ENCODE results near the gene PDXK. TPM values are rescaled to one million over a fixed set of nuclear protein-coding genes. Genes with fewer than 3 reads are reported as not detected.

The PDXK gene
- polyA plus RNA-seq, 1 of the 3 experiments (the other 2 are of a cell fraction): 85.7 TPM

GRCh38 chr21:43809853-43810504, 91.0 kb downstream of the PDXK start:
- Histone ChIP-seq H3K27ac (ENCODE audit: low read depth in 2 of 2, low read length in 1 of 2) (no peak overlapping the region), H3K4me2 (no peak overlapping the region), H3K4me3 (ENCODE audit: low read depth in 2 of 2, low read length in 1 of 2) (no peak overlapping the region), H3K9ac (no peak overlapping the region), H3K27me3 (ENCODE audit: insufficient read depth) (no peaks in the 10 kb centered on the region), H3K79me2 (ENCODE audit: insufficient read depth) (no peaks in the 10 kb centered on the region), H3K9me3 (no peaks in the 10 kb centered on the region), H2AFZ (ENCODE audit: low read depth) (no peak overlapping the region), H3K9me2 (no peaks in the 10 kb centered on the region), H4K20me1 (ENCODE audit: insufficient read depth) (no peaks in the 10 kb centered on the region), H3K36me3 (replicated peaks in 1 of 2; ENCODE audit: control insufficient read depth in 1 of 2, insufficient read depth in 2 of 2, low read length in 1 of 2) (no peaks in the 10 kb centered on the region), H3K4me1 (ENCODE audit: control insufficient read depth in 1 of 2, insufficient read depth in 2 of 2, low read depth in 1 of 2, low read length in 1 of 2) (peaks cover 0 to 6% of the 10 kb centered on the region in 2 experiments; a peak in 1 of 4 replicates), H3F3A (replicated peaks; ENCODE audit: insufficient read depth) (no peaks in the 10 kb centered on the region)
- no peak for DNase-seq
- CTCF ChIA-PET: interaction anchor here (0.5 to 2.0 kb wide), 28 partner anchors 9 to 494 kb away, joined by 3 to 8 read pairs (median 4); partner anchors contain the start of gene RRP1
- TF ChIP-seq RCOR1 (IDR thresholded peaks at IDR 0.05; ENCODE audit: low read length): no peak
- no peak for TF ChIP-seq YY1 (IDR thresholded peaks at IDR 0.05; ENCODE audit: low read depth)
- TF ChIP-seq TAF1 (IDR thresholded peaks at IDR 0.05; ENCODE audit: borderline replicate concordance, low read depth, low read length): no peak
- no peak for TF ChIP-seq IRF3 (IDR thresholded peaks at IDR 0.05; ENCODE audit: low read depth, low read length)
- WGBS (ENCODE audit: low lambda C conversion rate): 73% methylated on average over 24 of the region's 26 CpGs
- POLR2A ChIA-PET: no interaction called here

- 18% methylated on average over 15 of the region's 23 CpGs for WGBS (ENCODE audit: low lambda C conversion rate)
- no peak overlapping the region for H2AFZ ChIP-seq (ENCODE audit: low read depth)
- H4K20me1 ChIP-seq (ENCODE audit: insufficient read depth): no peaks in the 10 kb centered on the region
- DNase-seq: peak; percentile 96
- H3K4me1 ChIP-seq (ENCODE audit: control insufficient read depth in 1 of 2, insufficient read depth in 2 of 2, low read depth in 1 of 2, low read length in 1 of 2): peaks cover 0 to 6% of the 10 kb centered on the region in 2 experiments; a peak in 1 of 4 replicates
- ChIA-PET POLR2A (no interaction called here), CTCF (interaction anchor here (0.5 to 2.0 kb wide), 36 partner anchors 9 to 494 kb away, joined by 3 to 8 read pairs (median 4); partner anchors contain the start of gene RRP1)
- H3K4me2 ChIP-seq: peak overlapping the region; percentile 33; the same call in 1 of the 2 replicates
- no peaks in the 10 kb centered on the region for H3K36me3 ChIP-seq (replicated peaks in 1 of 2; ENCODE audit: control insufficient read depth in 1 of 2, insufficient read depth in 2 of 2, low read length in 1 of 2)
- H3K9me2 ChIP-seq: no peaks in the 10 kb centered on the region
- H3K27ac ChIP-seq (ENCODE audit: low read depth in 2 of 2, low read length in 1 of 2): no peak overlapping the region
- no peaks in the 10 kb centered on the region for H3K27me3 ChIP-seq (ENCODE audit: insufficient read depth)
- no peaks in the 10 kb centered on the region for H3F3A ChIP-seq (replicated peaks; ENCODE audit: insufficient read depth)
- TF ChIP-seq RAD21 (IDR thresholded peaks at IDR 0.05; ENCODE audit: low read length): peak; percentile 92
- TF ChIP-seq SMC3 (IDR thresholded peaks at IDR 0.05; ENCODE audit: low read depth, low read length): peak; percentile 80
- TF ChIP-seq TEAD4 (IDR thresholded peaks at IDR 0.05; ENCODE audit: borderline replicate concordance, insufficient read depth): no peak
- peak; percentile 92 for TF ChIP-seq CTCF (IDR thresholded peaks at IDR 0.05)
- H3K4me3 ChIP-seq (ENCODE audit: low read depth in 2 of 2, low read length in 1 of 2): peak overlapping the region in 1 of 2 experiments; percentile 32; a peak in 1 of 4 replicates
- no peaks in the 10 kb centered on the region for H3K79me2 ChIP-seq (ENCODE audit: insufficient read depth)
- no peaks in the 10 kb centered on the region for H3K9me3 ChIP-seq
- H3K9ac ChIP-seq: no peak overlapping the region
These were observed 91.8 kb downstream of the PDXK start for GRCh38 chr21:43810505-43811261.

All from SK-N-SH (cell line).